Lower lobe of right lung (tissue), 2 donors: Measurements from ENCODE around the gene TMEM53. TPM values are rescaled to one million over a fixed set of nuclear protein-coding genes. Genes with fewer than 3 reads are reported as not detected.

Source experiments
- ATAC-seq, 2 donors: fragments of 200-7000 bp; cut with Tn5 transposase; one replicate each; pipeline ENCODE4 v1.9.1; 2020 to 2022; ENCODE audit warnings: mild to moderate bottlenecking in 2 of 2, moderate library complexity in 2 of 2
- DNase-seq: peaks from one replicate; pipeline ENCODE4 v3.0.0-alpha.2; 2020
- H3K27ac ChIP-seq: fragments of 200-600 bp; one replicate; pipeline ENCODE4 v1.8.0; 2022
- H3K27me3 ChIP-seq: fragments of 200-600 bp; one replicate; pipeline ENCODE4 v1.8.0; 2022; ENCODE audit warnings: low read depth
- H3K36me3 ChIP-seq: fragments of 200-600 bp; one replicate; pipeline ENCODE4 v1.8.0; 2022; ENCODE audit warnings: mild to moderate bottlenecking
- H3K4me1 ChIP-seq: fragments of 200-600 bp; one replicate; pipeline ENCODE4 v1.8.0; 2022
- H3K4me3 ChIP-seq: fragments of 200-600 bp; one replicate; pipeline ENCODE4 v1.8.0; 2022; ENCODE audit warnings: mild to moderate bottlenecking
- H3K9me3 ChIP-seq: fragments of 200-600 bp; one replicate; pipeline ENCODE4 v1.8.0; 2022
- intact Hi-C: fragments of 100-400 bp; cut with DNase I; formaldehyde crosslinking; loops from one replicate; pipeline ENCODE4 v1.11.0; 2022
- total RNA-seq: library from RNA; stranded (reverse); fragmentation: NEBNext Ultra II Directional; extraction: Animal tissue kit (Norgen Biotek cat#: 25700); gene quantifications from one replicate; pipeline ENCODE4 v1.2.1, GENCODE V29; 2021
- TF ChIP-seq, protein P1 (sequence below): fragments of 200-600 bp; IDR thresholded peaks from one replicate; pipeline ENCODE4 v1.8.0; 2022; ENCODE audit warnings: antibody characterized with exemption, mild to moderate bottlenecking
- donor health status: DM: no; HTN: yes; CAD: no; lungs with severe emphysema.

The TMEM53 gene
- total RNA-seq, 1 donor from 2014 or later = 22.6 TPM

GRCh38 chr1:44631647-44632539 lies 42.4 kb downstream of the TMEM53 start:
- Histone ChIP-seq H3K4me1 (peaks cover 31% of the 10 kb centered on the region), H3K9me3 (no peaks in the 10 kb centered on the region), H3K27ac (peak overlapping the region; percentile 95), H3K36me3 (peaks cover 35% of the 10 kb centered on the region), H3K4me3 (peak overlapping the region; percentile 86), H3K27me3 (no peaks in the 10 kb centered on the region)
- ATAC-seq (peak; percentile 88 to 94), DNase-seq (peak; percentile 95)
- TF ChIP-seq, protein P1, sequence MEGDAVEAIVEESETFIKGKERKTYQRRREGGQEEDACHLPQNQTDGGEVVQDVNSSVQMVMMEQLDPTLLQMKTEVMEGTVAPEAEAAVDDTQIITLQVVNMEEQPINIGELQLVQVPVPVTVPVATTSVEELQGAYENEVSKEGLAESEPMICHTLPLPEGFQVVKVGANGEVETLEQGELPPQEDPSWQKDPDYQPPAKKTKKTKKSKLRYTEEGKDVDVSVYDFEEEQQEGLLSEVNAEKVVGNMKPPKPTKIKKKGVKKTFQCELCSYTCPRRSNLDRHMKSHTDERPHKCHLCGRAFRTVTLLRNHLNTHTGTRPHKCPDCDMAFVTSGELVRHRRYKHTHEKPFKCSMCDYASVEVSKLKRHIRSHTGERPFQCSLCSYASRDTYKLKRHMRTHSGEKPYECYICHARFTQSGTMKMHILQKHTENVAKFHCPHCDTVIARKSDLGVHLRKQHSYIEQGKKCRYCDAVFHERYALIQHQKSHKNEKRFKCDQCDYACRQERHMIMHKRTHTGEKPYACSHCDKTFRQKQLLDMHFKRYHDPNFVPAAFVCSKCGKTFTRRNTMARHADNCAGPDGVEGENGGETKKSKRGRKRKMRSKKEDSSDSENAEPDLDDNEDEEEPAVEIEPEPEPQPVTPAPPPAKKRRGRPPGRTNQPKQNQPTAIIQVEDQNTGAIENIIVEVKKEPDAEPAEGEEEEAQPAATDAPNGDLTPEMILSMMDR = no peak
- intact Hi-C loops = no loop called here

GRCh38 chr1:44631333-44631646 lies 43.0 kb downstream of the TMEM53 start:
- intact Hi-C loops = no loop called here
- Histone ChIP-seq H3K4me1 (peaks cover 31% of the 10 kb centered on the region), H3K9me3 (no peaks in the 10 kb centered on the region), H3K27ac (peak overlapping the region; percentile 95), H3K36me3 (peaks cover 29% of the 10 kb centered on the region), H3K27me3 (no peaks in the 10 kb centered on the region), H3K4me3 (peak overlapping the region; percentile 86)
- DNase-seq = peak; percentile 46
- TF ChIP-seq, protein P1 = no peak
- ATAC-seq = peak in 1 of 2 donors; percentile 50

DNA sequence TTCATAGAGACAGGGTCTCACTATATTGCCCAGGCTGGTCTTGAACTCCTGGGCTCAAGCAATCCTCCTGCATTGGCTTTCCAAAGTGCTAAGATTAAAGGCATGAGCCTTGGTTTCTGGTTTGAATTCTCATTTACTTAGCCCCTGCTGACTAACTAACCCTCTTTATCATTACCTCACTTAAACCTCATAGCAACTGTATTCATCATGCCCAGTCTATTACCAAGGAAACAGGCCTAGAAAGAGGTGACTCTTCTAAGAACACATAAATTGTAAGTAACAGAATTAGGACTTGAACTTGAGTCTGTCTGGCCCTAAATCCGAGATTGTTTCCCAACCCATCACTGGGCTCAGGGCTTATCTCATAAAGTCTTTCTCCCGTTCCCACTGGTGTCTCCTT lies 44.2 kb downstream of the TMEM53 start:
- intact Hi-C loops = no loop called here
- no peak overlapping the region for H3K4me3 ChIP-seq
- H3K9me3 ChIP-seq = no peaks in the 10 kb centered on the region
- ATAC-seq (no peak), DNase-seq (no peak)
- no peak overlapping the region for H3K27ac ChIP-seq
- H3K36me3 ChIP-seq = peaks cover 18% of the 10 kb centered on the region
- H3K27me3 ChIP-seq = no peaks in the 10 kb centered on the region
- TF ChIP-seq, protein P1 = no peak
- H3K4me1 ChIP-seq = peaks cover 31% of the 10 kb centered on the region

DNA sequence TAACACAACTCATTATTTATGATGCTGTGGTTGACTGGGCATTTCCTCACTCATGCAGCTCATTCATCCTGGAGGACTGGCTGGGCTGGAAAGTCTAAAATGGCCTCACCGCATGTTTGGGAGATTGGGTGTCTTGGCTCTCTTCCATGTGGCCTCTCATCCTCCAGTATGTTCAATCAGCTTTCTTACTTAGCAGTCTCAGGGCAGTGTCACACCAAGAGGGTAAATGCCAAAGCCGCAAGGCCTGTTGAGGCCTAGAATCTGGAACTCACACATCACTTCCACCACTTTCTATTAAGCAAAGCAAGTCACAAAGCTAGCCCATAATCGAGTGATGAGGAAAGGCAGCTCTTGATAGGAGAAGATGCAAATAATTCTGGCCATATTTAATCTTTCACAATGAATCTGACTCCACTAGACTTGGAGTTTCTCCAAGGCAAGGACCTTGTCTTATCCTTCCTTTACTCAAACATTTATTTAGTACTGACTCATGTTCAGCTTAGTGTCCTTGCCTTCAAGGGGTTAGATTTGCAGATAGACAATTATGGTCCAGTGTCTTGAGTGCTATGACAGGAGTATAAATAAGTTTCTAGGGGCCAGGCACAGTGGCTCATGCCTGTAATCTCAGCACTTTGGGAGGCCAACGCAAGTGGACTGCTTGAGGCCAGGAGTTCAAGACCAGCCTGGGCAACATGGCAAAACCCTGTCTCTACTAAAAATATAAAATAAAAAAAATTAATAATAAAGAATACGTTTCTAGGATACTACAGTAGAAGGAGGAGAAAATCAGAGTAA lies 45.1 kb downstream of the TMEM53 start:
- Histone ChIP-seq H3K4me3 (no peak overlapping the region), H3K4me1 (peaks cover 23% of the 10 kb centered on the region), H3K27me3 (no peaks in the 10 kb centered on the region), H3K9me3 (no peaks in the 10 kb centered on the region), H3K27ac (no peak overlapping the region), H3K36me3 (peaks cover 8% of the 10 kb centered on the region)
- intact Hi-C loops = no loop called here
- DNase-seq = no peak
- no peak for ATAC-seq
- TF ChIP-seq, protein P1 = no peak

DNA sequence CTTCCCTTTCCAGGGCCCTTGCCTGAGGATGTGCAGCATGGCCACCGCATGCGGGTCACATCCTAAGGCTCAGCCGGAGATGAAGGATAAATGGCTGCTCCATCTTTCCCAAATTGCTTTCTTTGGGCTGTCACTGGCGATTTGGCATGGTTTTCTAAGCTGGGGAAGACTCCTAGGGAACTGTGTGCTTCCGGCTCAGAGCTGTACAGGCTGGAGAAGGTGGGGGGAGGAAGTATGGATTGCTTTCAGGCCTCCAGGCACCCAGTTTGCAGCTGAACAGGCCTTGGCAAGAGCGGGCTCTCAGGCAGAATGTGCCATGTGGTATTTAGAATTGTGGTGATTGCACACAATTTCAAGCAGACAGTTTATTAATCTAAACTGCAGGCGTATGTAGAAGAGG lies 48.9 kb downstream of the TMEM53 start:
- H3K9me3 ChIP-seq = no peaks in the 10 kb centered on the region
- intact Hi-C loops = no loop called here
- DNase-seq (no peak), ATAC-seq (no peak)
- no peaks in the 10 kb centered on the region for H3K36me3 ChIP-seq
- no peak overlapping the region for H3K27ac ChIP-seq
- H3K4me3 ChIP-seq = no peak overlapping the region
- no peaks in the 10 kb centered on the region for H3K27me3 ChIP-seq
- no peaks in the 10 kb centered on the region for H3K4me1 ChIP-seq
- TF ChIP-seq, protein P1 = no peak
